Smooth muscle cell of trachea (primary cell): ENCODE results near the gene VPS50. TPM values are rescaled to one million over a fixed set of nuclear protein-coding genes. Genes with fewer than 3 reads are reported as not detected.

ENCODE experiments used
- total RNA-seq: library from RNA; depleted of rRNA; stranded (reverse); fragments of >200 nt; gene quantifications from 2 replicates; pipeline ENCODE4 v1.2.1, GENCODE V29; 2014

Gene VPS50, protein sequence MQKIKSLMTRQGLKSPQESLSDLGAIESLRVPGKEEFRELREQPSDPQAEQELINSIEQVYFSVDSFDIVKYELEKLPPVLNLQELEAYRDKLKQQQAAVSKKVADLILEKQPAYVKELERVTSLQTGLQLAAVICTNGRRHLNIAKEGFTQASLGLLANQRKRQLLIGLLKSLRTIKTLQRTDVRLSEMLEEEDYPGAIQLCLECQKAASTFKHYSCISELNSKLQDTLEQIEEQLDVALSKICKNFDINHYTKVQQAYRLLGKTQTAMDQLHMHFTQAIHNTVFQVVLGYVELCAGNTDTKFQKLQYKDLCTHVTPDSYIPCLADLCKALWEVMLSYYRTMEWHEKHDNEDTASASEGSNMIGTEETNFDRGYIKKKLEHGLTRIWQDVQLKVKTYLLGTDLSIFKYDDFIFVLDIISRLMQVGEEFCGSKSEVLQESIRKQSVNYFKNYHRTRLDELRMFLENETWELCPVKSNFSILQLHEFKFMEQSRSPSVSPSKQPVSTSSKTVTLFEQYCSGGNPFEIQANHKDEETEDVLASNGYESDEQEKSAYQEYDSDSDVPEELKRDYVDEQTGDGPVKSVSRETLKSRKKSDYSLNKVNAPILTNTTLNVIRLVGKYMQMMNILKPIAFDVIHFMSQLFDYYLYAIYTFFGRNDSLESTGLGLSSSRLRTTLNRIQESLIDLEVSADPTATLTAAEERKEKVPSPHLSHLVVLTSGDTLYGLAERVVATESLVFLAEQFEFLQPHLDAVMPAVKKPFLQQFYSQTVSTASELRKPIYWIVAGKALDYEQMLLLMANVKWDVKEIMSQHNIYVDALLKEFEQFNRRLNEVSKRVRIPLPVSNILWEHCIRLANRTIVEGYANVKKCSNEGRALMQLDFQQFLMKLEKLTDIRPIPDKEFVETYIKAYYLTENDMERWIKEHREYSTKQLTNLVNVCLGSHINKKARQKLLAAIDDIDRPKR
- 33.1 and 42.3 TPM in 2 replicates for total RNA-seq

DNA sequence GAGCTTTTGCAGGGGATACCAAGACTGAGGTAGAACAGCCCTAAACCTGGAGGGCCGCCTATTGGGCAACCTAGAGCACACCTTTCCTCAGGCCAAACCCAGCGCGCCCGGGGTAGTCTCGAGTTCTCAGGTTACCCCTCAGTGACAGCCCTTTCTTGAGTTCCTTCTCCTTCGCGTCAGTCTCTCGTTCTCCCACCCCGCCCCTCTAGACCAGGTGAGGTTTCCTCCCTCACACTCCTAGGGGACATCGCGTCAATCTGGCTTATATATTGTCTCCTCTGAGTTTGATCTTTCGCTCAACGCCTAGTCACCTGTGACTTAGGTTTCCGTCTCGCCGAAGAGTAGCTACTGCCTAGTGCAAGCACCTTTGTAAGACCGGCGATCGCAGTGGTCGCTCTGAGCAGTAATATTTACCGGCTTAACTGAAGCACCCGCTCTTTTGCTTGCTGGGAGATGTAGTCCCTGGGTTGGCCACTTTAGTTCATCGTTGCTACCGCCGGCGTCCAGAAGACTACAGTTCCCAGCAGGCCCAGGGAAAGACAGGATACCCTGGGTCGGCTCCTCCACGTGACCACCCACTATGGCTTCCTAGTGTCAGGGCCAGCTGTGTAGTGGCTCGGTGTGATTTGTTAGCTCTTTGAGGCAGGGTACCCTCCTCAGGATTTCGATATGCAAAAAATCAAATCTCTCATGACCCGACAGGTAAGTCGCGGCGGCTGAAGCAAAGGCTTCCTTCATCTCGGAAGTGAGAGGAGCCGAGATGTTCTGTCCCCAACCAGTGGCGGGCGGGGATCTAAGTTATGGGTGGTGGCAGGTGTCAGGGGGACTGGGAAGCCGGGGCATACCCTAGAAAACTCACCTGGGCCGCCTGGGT, at the start of gene VPS50:
Gene VPS50, plus strand, starts transcription at position 568 of the 874 bp plus-strand sequence. Its CDS starts 102 bp downstream, at position 670.

GRCh38 chr7:93226310-93226709, 5.9 kb upstream of the VPS50 start, which contains the start of gene HEPACAM2:
Gene HEPACAM2 (minus strand): TSS chr7:93226469.

Other genes starting within 250 kb of the VPS50 start
- gene SAMD9, start 114.4 kb upstream of the VPS50 start, total RNA-seq, result 13.4 and 13.8 TPM in 2 replicates
- gene SAMD9L, start 84.0 kb upstream of the VPS50 start, total RNA-seq, result 17.3 and 21.0 TPM in 2 replicates
- gene HEPACAM2, start 5.9 kb upstream of the VPS50 start, total RNA-seq, result 0.17 TPM in 1 of 2 replicates, not detected in the other